ENCODE data around the gene IRF3.

IRF3 gene, protein sequence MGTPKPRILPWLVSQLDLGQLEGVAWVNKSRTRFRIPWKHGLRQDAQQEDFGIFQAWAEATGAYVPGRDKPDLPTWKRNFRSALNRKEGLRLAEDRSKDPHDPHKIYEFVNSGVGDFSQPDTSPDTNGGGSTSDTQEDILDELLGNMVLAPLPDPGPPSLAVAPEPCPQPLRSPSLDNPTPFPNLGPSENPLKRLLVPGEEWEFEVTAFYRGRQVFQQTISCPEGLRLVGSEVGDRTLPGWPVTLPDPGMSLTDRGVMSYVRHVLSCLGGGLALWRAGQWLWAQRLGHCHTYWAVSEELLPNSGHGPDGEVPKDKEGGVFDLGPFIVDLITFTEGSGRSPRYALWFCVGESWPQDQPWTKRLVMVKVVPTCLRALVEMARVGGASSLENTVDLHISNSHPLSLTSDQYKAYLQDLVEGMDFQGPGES

GRCh38 chr19:49665351-49666119, at the start of gene IRF3, which contains the start of gene BCL2L12:
Gene IRF3, minus strand, starts transcription at chr19:49665857. Its CDS starts 1,019 bp downstream, at chr19:49664838.
Gene BCL2L12, plus strand, starts transcription at chr19:49665933. Its CDS starts 760 bp downstream, at chr19:49666693.
- peak; percentile 98 to 99 (median 99) for DNase-seq (ENCODE audit: low read depth in 3 of 3, low spot score in 1 of 3)

DNA sequence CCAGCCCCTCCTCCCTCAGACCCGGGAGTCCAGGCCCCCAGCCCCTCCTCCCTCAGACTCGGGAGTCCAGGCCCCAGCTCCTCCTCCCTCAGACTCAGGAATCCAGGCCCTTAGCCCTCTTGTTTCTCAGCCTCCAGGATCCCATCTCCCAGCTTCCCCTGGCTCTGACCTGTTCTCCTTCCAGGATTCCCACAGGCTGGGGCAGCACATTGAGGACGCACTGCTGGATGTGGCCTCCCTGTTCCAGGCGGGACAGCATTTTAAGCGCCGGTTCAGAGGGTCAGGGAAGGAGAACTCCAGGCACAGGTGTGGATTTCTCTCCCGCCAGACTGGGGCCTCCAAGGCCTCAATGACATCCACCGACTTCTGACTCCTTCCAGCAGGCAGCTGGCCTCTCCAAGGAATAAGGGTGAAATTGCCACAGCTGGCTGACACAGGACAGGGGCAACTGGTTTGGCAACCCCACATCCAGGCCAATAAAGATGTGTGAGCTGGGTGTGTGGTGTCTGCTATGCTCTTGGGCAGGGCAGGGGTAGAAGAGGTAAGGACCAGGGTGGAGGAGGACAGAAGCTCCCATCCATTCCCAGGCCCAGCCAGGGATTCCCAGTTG, 47.7 kb upstream of the IRF3 start:
- no peak for DNase-seq (ENCODE audit: low read depth in 3 of 3, low spot score in 1 of 3)

GRCh38 chr19:49712397-49712859, 46.8 kb upstream of the IRF3 start:
- no peak for DNase-seq (ENCODE audit: low read depth in 3 of 3, low spot score in 1 of 3)

GRCh38 chr19:49710372-49710951, 44.8 kb upstream of the IRF3 start:
- DNase-seq (ENCODE audit: low read depth in 3 of 3, low spot score in 1 of 3) = no peak

DNA sequence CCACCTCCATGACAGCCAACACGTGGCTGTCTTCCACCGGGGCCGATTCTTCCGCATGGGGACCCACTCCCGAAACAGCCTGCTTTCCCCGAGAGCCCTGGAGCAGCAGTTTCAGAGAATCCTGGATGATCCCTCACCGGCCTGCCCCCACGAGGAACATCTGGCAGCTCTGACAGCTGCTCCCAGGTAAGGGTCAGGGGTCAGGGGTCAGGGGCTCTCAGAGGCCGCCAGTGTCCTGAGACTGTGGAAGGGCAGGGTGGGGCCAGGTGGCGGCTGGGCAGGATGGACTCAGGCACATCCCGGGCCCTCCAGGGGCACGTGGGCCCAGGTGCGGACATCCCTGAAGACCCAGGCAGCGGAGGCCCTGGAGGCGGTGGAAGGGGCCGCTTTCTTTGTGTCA, 40.3 kb upstream of the IRF3 start:
- DNase-seq (ENCODE audit: low read depth in 3 of 3, low spot score in 1 of 3) = no peak

DNA sequence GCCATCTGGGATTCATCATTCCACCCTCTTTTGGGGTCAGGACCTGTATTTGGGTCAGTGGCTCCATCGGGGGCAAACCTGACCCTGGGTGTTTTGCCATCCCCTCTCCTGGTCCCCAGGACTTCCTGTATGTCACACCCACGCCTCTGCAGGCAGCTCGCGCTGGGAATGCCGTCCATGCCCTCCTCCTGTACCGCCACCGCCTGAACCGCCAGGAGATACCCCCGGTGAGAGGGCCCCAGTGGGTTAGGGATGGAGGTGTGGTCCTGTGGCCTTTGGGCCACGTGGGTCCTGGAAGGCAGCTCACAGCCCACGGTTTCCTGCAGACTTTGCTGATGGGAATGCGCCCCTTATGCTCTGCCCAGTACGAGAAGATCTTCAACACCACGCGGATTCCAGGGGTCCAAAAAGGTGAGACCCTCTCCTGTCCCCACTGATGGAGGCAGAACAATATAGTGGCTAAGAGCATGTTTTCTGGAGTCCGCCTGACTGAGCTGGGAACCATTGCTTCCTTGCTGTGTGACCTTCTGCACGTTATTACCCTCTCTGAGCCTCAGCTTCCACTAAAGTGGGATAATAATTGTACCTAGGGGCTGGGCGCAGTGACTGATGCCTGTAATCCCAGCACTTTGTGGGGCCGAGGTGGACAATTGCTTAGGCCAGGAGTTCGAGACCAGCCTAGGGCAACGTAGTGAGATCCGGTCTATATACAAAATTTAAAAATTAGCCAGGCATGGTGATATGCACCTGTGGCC, 39.4 kb upstream of the IRF3 start:
- DNase-seq (ENCODE audit: low read depth in 3 of 3, low spot score in 1 of 3) = no peak

DNA sequence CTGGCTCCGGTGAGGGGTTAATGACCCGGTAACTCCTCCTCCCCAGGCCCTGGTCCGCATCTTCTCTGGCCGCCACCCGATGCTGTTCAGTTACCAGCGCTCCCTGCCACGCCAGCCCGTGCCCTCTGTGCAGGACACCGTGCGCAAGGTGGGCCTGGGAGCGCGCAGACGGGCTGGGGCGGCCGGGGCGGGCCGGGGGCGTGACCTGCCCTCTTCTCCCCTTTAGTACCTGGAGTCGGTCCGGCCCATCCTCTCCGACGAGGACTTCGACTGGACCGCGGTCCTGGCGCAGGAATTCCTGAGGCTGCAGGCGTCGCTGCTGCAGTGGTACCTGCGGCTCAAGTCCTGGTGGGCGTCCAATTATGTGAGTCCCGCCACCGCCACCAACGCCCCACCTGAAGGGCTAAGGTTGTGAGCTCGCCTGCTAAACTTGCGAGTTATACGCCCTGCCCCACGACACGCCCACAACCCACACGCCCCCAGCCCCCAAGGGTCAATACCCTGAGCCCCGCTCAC, 35.7 kb upstream of the IRF3 start:
- DNase-seq (ENCODE audit: low read depth in 3 of 3, low spot score in 1 of 3) = no peak

GRCh38 chr19:49700563-49700962, 34.9 kb upstream of the IRF3 start:
- no peak for DNase-seq (ENCODE audit: low read depth in 3 of 3, low spot score in 1 of 3)

DNA sequence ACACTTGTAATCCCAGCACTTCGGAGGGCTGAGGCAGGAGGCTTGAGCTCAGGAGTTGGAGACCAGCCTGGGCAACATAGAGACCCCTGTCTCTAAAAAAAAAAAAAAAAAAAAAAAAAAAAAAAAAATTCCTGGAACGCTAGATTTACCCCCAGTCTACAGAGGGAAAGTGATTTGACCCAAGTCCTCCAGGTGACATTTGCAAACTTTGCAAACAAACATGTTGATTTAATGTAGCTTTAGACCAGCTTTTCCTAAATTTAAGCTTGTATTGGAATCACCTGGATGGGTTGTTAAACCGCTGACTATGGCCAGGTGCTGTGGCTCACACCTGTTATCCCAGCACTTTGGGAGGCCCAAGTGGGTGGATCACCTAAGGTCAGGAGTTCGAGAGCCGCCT, 33.7 kb upstream of the IRF3 start:
- no peak for DNase-seq (ENCODE audit: low read depth in 3 of 3, low spot score in 1 of 3)

DNA sequence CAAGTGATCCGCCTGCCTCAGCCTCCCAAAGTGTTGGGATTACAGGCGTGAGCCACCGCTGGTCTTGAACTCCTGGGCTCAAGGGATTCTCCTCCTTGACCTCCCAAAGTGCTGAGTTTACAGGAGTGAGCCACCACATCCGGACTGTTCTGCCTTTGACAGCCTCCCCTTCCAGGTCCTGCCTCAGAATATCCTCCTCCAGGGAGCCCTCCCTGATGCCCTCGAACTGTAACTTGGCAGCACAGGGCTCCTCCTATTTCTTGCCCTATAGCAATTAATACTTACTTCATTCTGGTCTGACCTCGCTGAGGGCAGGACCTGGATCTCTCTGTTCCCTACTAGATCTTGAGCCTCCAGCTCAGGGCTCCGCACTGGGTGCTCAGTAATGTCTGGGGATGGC, 31.2 kb upstream of the IRF3 start:
- no peak for DNase-seq (ENCODE audit: low read depth in 3 of 3, low spot score in 1 of 3)

GRCh38 chr19:49696115-49696514, 30.5 kb upstream of the IRF3 start:
- no peak for DNase-seq (ENCODE audit: low read depth in 3 of 3, low spot score in 1 of 3)

- no peak for DNase-seq (ENCODE audit: low read depth in 3 of 3, low spot score in 1 of 3)
Observed at GRCh38 chr19:49692147-49692506, 26.5 kb upstream of the IRF3 start.

- DNase-seq (ENCODE audit: low read depth in 3 of 3, low spot score in 1 of 3) = no peak
Observed at GRCh38 chr19:49691243-49692146, 25.8 kb upstream of the IRF3 start.

DNA sequence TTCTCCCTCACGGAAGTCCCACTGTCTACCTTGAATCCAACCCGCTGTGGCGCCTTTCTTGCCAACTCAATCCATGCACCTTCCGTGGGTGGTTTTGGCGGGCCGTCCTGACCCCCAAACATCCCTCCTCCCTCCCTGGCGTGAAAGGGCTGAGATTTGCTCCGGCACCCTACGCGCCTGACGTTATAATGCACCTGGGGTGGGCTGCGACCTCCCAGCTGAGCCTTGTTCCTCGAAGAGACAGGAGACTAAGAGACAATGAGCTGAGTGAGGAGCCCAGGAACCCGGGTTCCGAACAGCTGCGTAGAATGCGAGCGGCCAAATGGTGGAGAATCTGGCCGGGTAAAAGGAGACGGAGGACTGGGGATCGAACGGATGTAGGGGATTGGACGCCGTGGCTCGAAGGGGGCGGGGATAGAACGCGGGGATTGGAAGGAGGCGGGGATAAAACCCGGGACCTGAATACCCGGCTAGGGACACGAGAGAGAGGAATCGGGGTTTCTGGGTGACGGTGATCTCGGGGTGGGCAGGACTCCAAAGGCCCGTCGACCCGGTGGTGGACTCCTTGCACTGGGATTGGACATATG, 25.1 kb upstream of the IRF3 start, which contains the start of gene CPT1C:
TSS of gene CPT1C (plus strand) at position 461 of the 587 bp plus-strand sequence. CDS start 1,137 bp downstream, outside the sequence.
- no peak for DNase-seq (ENCODE audit: low read depth in 3 of 3, low spot score in 1 of 3)

- DNase-seq (ENCODE audit: low read depth in 3 of 3, low spot score in 1 of 3) = no peak
Observed at GRCh38 chr19:49690079-49690655, 24.5 kb upstream of the IRF3 start.

GRCh38 chr19:49689133-49690078, 23.7 kb upstream of the IRF3 start, which contains the start of gene ADM5:
Gene ADM5, plus strand, starts transcription at chr19:49689594. Its CDS starts 244 bp downstream, at chr19:49689838.
- no peak for DNase-seq (ENCODE audit: low read depth in 3 of 3, low spot score in 1 of 3)

DNA sequence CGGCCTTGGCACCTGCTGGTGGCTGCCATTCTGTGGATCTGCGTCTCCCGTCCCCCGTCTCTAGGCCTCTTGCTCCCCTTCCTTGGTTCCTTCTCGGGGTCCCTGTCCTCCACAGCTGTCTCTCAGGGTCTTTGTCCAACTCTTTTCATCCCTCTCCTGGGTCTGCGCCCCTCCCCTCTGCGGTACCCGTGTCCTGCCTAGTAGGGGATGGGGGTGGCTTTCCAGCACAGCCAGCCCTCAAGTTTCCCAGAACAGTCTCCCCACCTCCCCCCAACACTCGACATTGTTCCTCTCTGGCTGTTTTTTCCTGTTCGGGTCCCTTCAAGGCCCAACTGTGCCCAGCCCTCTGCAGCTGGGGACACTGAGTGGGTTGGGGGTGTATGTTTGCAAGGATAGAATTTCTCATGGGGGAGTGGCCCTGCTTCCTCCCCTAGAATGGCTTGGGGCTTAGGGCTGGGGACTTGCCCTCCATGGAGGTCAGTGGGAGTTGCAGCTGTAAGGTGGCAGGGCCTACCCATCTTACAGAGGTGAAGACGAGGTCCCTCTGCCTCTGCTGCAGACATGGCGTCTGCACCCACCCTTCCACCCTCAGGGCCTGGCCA, 23.0 kb upstream of the IRF3 start:
- DNase-seq (ENCODE audit: low read depth in 3 of 3, low spot score in 1 of 3) = no peak
